ENCODE measurements around the gene PDE2A. TPM values are rescaled to one million over a fixed set of nuclear protein-coding genes. Genes with fewer than 3 reads are reported as not detected.

Gene PDE2A
- total and polyA plus RNA-seq, 9 donors: 8.3 to 44.0 (median 12.8) TPM

DNA sequence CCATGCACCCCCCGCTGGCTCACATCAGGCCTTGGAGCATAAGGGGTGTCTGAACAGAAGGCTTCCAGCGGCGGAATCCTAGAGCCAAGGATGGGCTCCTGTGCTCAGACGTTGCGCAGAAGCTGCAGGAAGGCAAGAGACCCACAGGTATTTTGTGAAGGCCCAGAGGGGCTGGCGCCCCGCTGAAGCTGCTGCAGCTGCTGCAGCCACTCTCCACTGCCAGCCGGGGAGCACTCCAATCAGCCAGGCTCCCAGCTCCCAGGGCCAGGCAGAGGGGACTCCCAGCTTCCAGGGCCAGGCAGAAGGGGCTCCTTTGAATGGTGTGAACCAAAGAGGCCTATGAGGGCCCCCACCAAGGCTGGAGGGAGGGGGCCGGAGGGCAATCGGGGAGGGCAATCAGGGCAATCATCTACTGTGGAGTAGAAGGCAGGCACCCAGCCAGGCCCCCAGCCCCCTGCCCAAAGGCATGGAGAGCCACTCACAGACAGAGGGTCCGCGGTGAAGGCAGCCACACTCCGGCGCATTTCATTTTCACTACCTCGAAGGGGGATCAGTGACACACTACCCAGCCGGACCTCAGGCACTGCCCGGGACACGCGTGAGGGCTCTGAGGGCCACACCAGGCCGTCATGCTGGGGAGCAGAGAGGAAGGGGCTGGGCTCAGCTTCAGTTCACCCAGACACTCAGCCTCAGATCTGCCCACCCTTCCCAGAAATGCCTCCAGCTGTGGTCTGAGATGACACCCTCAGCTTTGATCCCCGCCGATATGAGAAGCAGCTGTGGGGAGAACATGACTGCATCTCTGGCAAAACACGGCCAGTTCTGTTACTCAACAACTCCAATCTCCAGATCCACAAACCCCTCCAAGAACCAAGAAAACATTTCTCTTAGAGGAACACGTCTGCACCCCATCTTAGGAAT, 11.6 kb upstream of the PDE2A start:
- TF ChIP-seq EP300 (IDR thresholded peaks at IDR 0.05) (no peak), POLR2A (IDR thresholded peaks at IDR 0.05) (no peak)
- TF ChIP-seq, protein P1, sequence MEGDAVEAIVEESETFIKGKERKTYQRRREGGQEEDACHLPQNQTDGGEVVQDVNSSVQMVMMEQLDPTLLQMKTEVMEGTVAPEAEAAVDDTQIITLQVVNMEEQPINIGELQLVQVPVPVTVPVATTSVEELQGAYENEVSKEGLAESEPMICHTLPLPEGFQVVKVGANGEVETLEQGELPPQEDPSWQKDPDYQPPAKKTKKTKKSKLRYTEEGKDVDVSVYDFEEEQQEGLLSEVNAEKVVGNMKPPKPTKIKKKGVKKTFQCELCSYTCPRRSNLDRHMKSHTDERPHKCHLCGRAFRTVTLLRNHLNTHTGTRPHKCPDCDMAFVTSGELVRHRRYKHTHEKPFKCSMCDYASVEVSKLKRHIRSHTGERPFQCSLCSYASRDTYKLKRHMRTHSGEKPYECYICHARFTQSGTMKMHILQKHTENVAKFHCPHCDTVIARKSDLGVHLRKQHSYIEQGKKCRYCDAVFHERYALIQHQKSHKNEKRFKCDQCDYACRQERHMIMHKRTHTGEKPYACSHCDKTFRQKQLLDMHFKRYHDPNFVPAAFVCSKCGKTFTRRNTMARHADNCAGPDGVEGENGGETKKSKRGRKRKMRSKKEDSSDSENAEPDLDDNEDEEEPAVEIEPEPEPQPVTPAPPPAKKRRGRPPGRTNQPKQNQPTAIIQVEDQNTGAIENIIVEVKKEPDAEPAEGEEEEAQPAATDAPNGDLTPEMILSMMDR (IDR thresholded peaks at IDR 0.05): no peak
- no peaks in the 10 kb centered on the region for H3K4me1 ChIP-seq (ENCODE audit: insufficient read depth)
- no peaks in the 10 kb centered on the region for H3K9me3 ChIP-seq
- intact Hi-C loops (cut with DNase I): no loop called here
- H3K4me3 ChIP-seq: no peak overlapping the region
- no peak overlapping the region for H3K27ac ChIP-seq
- H3K36me3 ChIP-seq: no peaks in the 10 kb centered on the region
- H3K27me3 ChIP-seq: no peaks in the 10 kb centered on the region
- 63 to 68% (median 67%) methylated on average over 24 of the region's 24 CpGs for WGBS, 3 donors
- DNase-seq: peak in 3 of 5 donors; percentile 46 to 62 (median 48)

DNA sequence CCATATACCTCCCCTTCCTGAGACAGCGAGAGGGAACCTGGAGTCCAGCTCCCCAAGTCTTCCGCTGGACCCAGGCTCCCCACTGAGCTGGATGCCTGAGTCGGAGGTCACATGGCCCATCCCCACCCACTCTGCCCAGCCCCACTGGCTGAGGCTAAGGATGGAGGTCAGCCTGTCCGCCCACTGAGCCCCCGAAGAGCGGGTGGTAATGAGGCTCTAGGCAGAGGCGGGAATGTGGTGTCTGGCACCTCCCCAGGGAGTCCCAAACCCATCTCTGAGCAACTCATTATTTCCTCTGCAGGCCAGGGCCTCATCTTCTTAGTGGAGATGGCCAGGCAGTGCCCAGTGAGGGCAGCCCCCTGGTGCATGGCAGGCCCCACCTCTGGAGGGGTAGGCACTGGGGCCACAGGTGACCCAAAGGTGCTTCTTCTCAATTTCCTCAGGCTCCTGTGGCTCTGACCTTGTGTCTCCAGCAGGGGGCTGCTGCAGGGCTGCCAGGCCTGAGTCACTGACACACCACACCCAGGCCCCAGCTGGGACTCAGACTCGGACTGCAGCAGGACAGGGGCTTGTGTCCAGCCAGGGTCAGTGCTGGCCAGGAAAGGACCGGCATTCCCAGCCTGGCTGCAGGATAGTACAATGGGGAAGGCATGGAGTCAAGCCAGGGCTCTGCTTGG, 10.2 kb upstream of the PDE2A start:
- Histone ChIP-seq H3K4me1 (ENCODE audit: insufficient read depth) (no peaks in the 10 kb centered on the region), H3K27ac (no peak overlapping the region)

DNA sequence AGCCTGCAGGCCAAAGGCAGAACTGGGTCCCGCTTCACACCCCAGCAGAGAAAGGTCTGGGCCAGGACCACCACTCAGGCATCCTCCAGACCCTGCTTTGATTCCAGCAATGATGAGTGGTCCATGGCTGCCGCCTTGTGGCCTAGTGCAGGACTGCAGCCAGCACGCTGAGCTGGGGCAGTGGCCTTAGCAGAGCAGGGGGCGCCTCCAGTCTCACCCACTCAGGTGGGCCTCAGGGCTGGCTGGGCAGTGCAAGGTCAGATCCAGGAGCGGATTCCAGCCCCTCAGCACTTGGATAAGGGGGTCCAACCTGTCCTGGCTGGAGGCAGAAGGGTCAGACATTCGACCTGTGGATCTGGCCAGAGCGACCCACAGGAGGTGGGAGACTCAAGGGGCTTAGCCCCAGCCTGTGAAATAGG, 9.6 kb upstream of the PDE2A start:
- TF ChIP-seq, protein P1 (IDR thresholded peaks at IDR 0.05): peak; percentile 61 to 92 (median 86)
- TF ChIP-seq POLR2A (IDR thresholded peaks at IDR 0.05): no peak
- WGBS, 3 donors: 54 to 68% (median 61%) methylated on average over 5 to 7 of the region's 7 CpGs
- Histone ChIP-seq H3K27me3 (no peaks in the 10 kb centered on the region), H3K4me3 (no peak overlapping the region), H3K9me3 (no peaks in the 10 kb centered on the region), H3K27ac (no peak overlapping the region), H3K4me1 (ENCODE audit: insufficient read depth) (no peaks in the 10 kb centered on the region), H3K36me3 (no peaks in the 10 kb centered on the region)
- DNase-seq: peak; percentile 49 to 82 (median 72)
- intact Hi-C loops (cut with DNase I): loop anchor here in 2 of 4 donors (5.0 kb wide), 1 partner anchor 96 kb away; no protein-coding TSS in a partner anchor

More for the DNA sequence above, 10.2 kb upstream of the PDE2A start:
- Histone ChIP-seq H3K27me3 (no peaks in the 10 kb centered on the region), H3K36me3 (no peaks in the 10 kb centered on the region), H3K9me3 (no peaks in the 10 kb centered on the region), H3K4me3 (no peak overlapping the region)
- 64 to 69% (median 65%) methylated on average over 8 to 9 of the region's 9 CpGs for WGBS, 3 donors
- TF ChIP-seq, protein P1 (IDR thresholded peaks at IDR 0.05): peak; percentile 16 to 46 (median 30)
- TF ChIP-seq EP300 (IDR thresholded peaks at IDR 0.05): no peak
- TF ChIP-seq POLR2A (IDR thresholded peaks at IDR 0.05): no peak
- DNase-seq: peak in 3 of 5 donors; percentile 43 to 60 (median 46)
- intact Hi-C loops (cut with DNase I): loop anchor here in 2 of 4 donors (5.0 kb wide), 1 partner anchor 97 kb away; no protein-coding TSS in a partner anchor

DNA sequence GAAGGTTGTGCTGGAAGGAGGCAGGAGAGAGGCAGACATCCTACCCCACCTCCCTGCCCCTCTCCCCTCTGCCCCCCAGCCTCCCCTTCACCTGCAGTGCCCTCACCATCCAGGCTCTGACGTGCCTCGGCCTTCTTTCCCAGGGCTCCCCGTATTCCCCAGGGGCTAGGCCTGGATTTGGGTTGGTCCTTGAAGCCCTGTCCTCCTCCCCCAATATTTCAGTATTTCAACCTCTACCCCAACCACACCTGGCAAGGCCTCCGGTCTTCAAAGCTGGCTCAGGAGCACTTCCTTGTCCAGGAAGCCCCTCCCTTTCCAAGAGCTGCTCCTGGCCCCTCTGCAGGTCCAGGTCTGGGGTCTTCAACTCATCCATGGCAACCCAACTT, 8.6 kb upstream of the PDE2A start:
- no peak overlapping the region for H3K4me3 ChIP-seq
- H3K9me3 ChIP-seq: no peaks in the 10 kb centered on the region
- H3K4me1 ChIP-seq (ENCODE audit: insufficient read depth): no peaks in the 10 kb centered on the region
- TF ChIP-seq POLR2A (IDR thresholded peaks at IDR 0.05) (no peak), EP300 (IDR thresholded peaks at IDR 0.05) (no peak)
- TF ChIP-seq, protein P1 (IDR thresholded peaks at IDR 0.05): no peak
- 49 to 66% (median 61%) methylated on average over 4 of the region's 4 CpGs for WGBS, 3 donors
- no peak overlapping the region for H3K27ac ChIP-seq
- H3K27me3 ChIP-seq: no peaks in the 10 kb centered on the region
- DNase-seq: no peak
- intact Hi-C loops (cut with DNase I): loop anchor here in 2 of 4 donors (5.0 kb wide), 1 partner anchor 96 kb away; no protein-coding TSS in a partner anchor
- no peaks in the 10 kb centered on the region for H3K36me3 ChIP-seq
